SK-N-SH (cell line): ENCODE measurements around the gene ADPRH. TPM values are rescaled to one million over a fixed set of nuclear protein-coding genes. Genes with fewer than 3 reads are reported as not detected.

Experiments used
- CTCF ChIA-PET: fragments of 300-600, 350-600 bp; formaldehyde crosslinking; extraction: SDS; loops from one replicate; lab custom pipeline; 2021; lab: Yijun Ruan, JAX
- POLR2A ChIA-PET: fragments of 350-600 bp; sonication (Branson Sonifier 250); formaldehyde crosslinking; extraction: SDS; loops from one replicate; lab custom pipeline; 2020; ENCODE audit warnings: antibody characterized with exemption, inconsistent platforms; lab: Yijun Ruan, JAX
- DNase-seq: peaks from one replicate; pipeline ENCODE4 v3.0.0; 2012
- H2AFZ ChIP-seq: fragments of 200-600 bp; sonication (generic); 2 replicates; pipeline ENCODE4 v1.8.1; 2016; ENCODE audit warnings: antibody characterized with exemption, mild to moderate bottlenecking, low read depth
- H3F3A ChIP-seq: fragments of 200-600 bp; sonication (generic); replicated peaks from 2 replicates; pipeline ENCODE3; 2016; ENCODE audit warnings: antibody characterized with exemption, mild to moderate bottlenecking; ENCODE audit not compliant: insufficient read depth
- H3K27ac ChIP-seq, 2 experiments: fragments of 200-500 bp in 1 of 2; fragments of 200-600 bp in 1 of 2; sonication (Bioruptor generic) in 1 of 2; sonication (generic), shearing (Covaris generic) in 1 of 2; 2 replicates each; pipeline versions ENCODE4 v1.5.1 to v1.6.1; 2014 to 2016; ENCODE audit warnings: low read depth in 2 of 2, inconsistent platforms in 1 of 2, low read length in 1 of 2, mild to moderate bottlenecking in 1 of 2, mixed read lengths in 1 of 2
- H3K27me3 ChIP-seq: fragments of 200-600 bp; sonication (generic), shearing (Covaris generic); 2 replicates; pipeline ENCODE4 v1.6.1; 2016; ENCODE audit warnings: mixed run types; ENCODE audit not compliant: insufficient read depth
- H3K36me3 ChIP-seq, 2 experiments: fragments of 200-500 bp in 1 of 2; fragments of 200-600 bp in 1 of 2; sonication (Bioruptor generic) in 1 of 2; sonication (generic) in 1 of 2; replicated peaks in 1 of 2; 2 replicates each; pipeline versions ENCODE3 to v1.5.1; 2014 to 2016; ENCODE audit warnings: low read length in 1 of 2, mild to moderate bottlenecking in 1 of 2; ENCODE audit not compliant: insufficient read depth in 2 of 2, control insufficient read depth in 1 of 2
- H3K4me1 ChIP-seq, 2 experiments: fragments of 200-500 bp in 1 of 2; fragments of 200-600 bp in 1 of 2; sonication (Bioruptor generic) in 1 of 2; sonication (generic), shearing (Covaris generic) in 1 of 2; 2 replicates each; pipeline versions ENCODE4 v1.5.1 to v1.6.1; 2014 to 2016; ENCODE audit warnings: low read depth in 1 of 2, low read length in 1 of 2, mixed run types in 1 of 2; ENCODE audit not compliant: insufficient read depth in 2 of 2, control insufficient read depth in 1 of 2
- H3K4me2 ChIP-seq: fragments of 200-600 bp; sonication (generic), shearing (Covaris generic); 2 replicates; pipeline ENCODE4 v1.6.1; 2017; ENCODE audit warnings: mixed run types
- H3K4me3 ChIP-seq, 2 experiments: fragments of 200-500 bp in 1 of 2; fragments of 200-600 bp in 1 of 2; sonication (Bioruptor generic) in 1 of 2; sonication (generic), shearing (Covaris generic) in 1 of 2; 2 replicates each; pipeline versions ENCODE4 v1.5.1 to v1.8.1; 2014 to 2016; ENCODE audit warnings: low read depth in 2 of 2, inconsistent platforms in 1 of 2, low read length in 1 of 2, mild to moderate bottlenecking in 1 of 2, mixed read lengths in 1 of 2, moderate library complexity in 1 of 2
- H3K79me2 ChIP-seq: fragments of 200-600 bp; sonication (generic); 2 replicates; pipeline ENCODE4 v1.8.1; 2017; ENCODE audit warnings: mild to moderate bottlenecking; ENCODE audit not compliant: insufficient read depth
- H3K9ac ChIP-seq: fragments of 200-600 bp; sonication (generic); 2 replicates; pipeline ENCODE4 v1.6.1; 2017; ENCODE audit warnings: mixed run types
- H3K9me2 ChIP-seq: fragments of 200-600 bp; sonication (generic); 2 replicates; pipeline ENCODE4 v1.6.1; 2017; ENCODE audit warnings: mixed run types
- H3K9me3 ChIP-seq: fragments of 200-600 bp; sonication (generic); 2 replicates; pipeline ENCODE4 v1.6.1; 2017; ENCODE audit warnings: mixed run types, mild to moderate bottlenecking, moderate library complexity
- H4K20me1 ChIP-seq: fragments of 200-600 bp; sonication (generic); 2 replicates; pipeline ENCODE4 v1.6.1; 2017; ENCODE audit warnings: mild to moderate bottlenecking, mixed run types; ENCODE audit not compliant: insufficient read depth
- CTCF ChIP-seq: fragments of 200-600 bp; sonication (generic); IDR thresholded peaks from 2 replicates; pipeline ENCODE4 v1.6.1; 2017; ENCODE audit warnings: antibody characterized with exemption, mild to moderate bottlenecking, moderate library complexity
- EP300 ChIP-seq, 2 experiments: IDR thresholded peaks; 2 replicates each; pipeline versions ENCODE4 v1.4.0 to v1.6.1; 2012; ENCODE audit warnings: borderline replicate concordance in 1 of 2, low read depth in 1 of 2, low read length in 1 of 2
- EZH2phosphoT487 ChIP-seq: fragments of 200-600 bp; sonication (generic); IDR thresholded peaks from 2 replicates; pipeline ENCODE4 v1.6.1; 2017; ENCODE audit warnings: low read depth, mixed run types, mild to moderate bottlenecking, antibody characterized with exemption, moderate library complexity, borderline replicate concordance
- GABPA ChIP-seq: IDR thresholded peaks from 2 replicates; pipeline ENCODE4 v1.4.0; 2012; ENCODE audit warnings: low read depth, mild to moderate bottlenecking
- JUND ChIP-seq: IDR thresholded peaks from 2 replicates; pipeline ENCODE4 v1.4.0; 2012
- MEF2A ChIP-seq: IDR thresholded peaks from 2 replicates; pipeline ENCODE4 v1.4.0; 2012; ENCODE audit warnings: low read depth, borderline replicate concordance
- MXI1 ChIP-seq: IDR thresholded peaks from 2 replicates; pipeline ENCODE4 v1.6.1; 2012; ENCODE audit warnings: mild to moderate bottlenecking, low read depth, low read length, improper control_type of control experiment
- PBX3 ChIP-seq: IDR thresholded peaks from 2 replicates; pipeline ENCODE4; 2012
- RAD21 ChIP-seq: IDR thresholded peaks from 2 replicates; pipeline ENCODE4 v1.6.1; 2012; ENCODE audit warnings: mild to moderate bottlenecking, low read length
- REST ChIP-seq: IDR thresholded peaks from 2 replicates; pipeline ENCODE4 v1.6.1; 2012; ENCODE audit warnings: mild to moderate bottlenecking, low read depth, low read length, moderate library complexity
- RFX5 ChIP-seq: IDR thresholded peaks from 2 replicates; pipeline ENCODE4 v1.6.1; 2012; ENCODE audit warnings: mild to moderate bottlenecking, improper control_type of control experiment, low read length
- RXRA ChIP-seq: IDR thresholded peaks from 2 replicates; pipeline ENCODE4 v1.4.0; 2012; ENCODE audit warnings: low read depth, mild to moderate bottlenecking, borderline replicate concordance
- SIN3A ChIP-seq: IDR thresholded peaks from 2 replicates; pipeline ENCODE4 v1.6.1; 2012; ENCODE audit warnings: low read depth, mild to moderate bottlenecking, low read length, moderate library complexity, borderline replicate concordance
- SMC3 ChIP-seq: IDR thresholded peaks from 2 replicates; pipeline ENCODE4 v1.6.1; 2012; ENCODE audit warnings: low read depth, low read length, improper control_type of control experiment
- TAF1 ChIP-seq: IDR thresholded peaks from 2 replicates; pipeline ENCODE4 v1.6.1; 2012; ENCODE audit warnings: low read depth, mild to moderate bottlenecking, low read length, moderate library complexity, borderline replicate concordance
- USF1 ChIP-seq: IDR thresholded peaks from 2 replicates; pipeline ENCODE4 v1.4.0; 2012; ENCODE audit warnings: low read depth, borderline replicate concordance
- USF2 ChIP-seq: fragments of 150-350 bp; IDR thresholded peaks from 2 replicates; pipeline ENCODE4 v1.6.1; 2017; ENCODE audit warnings: antibody characterized with exemption, low read length, low read depth, borderline replicate concordance
- YY1 ChIP-seq: IDR thresholded peaks from 2 replicates; pipeline ENCODE4 v1.4.0; 2012; ENCODE audit warnings: low read depth, mild to moderate bottlenecking
- WGBS: methylation state at CpG from one replicate; pipeline ENCODE4 v1.1.6; 2017; ENCODE audit warnings: low lambda C conversion rate; 5-methylcytosine and 5-hydroxymethylcytosine counted together
- polyA plus RNA-seq, 3 experiments: library from polyadenylated mRNA; depleted of rRNA; stranded (reverse); fragments of >200 nt; gene quantifications; 2 replicates each; pipeline ENCODE4 v1.2.3, GENCODE V29; 2012

Gene ADPRH
- polyA plus RNA-seq, 1 of the 3 experiments (the other 2 are of a cell fraction): not detected

GRCh38 chr3:119589102-119589773 lies 9.9 kb downstream of the ADPRH start:
- no peaks in the 10 kb centered on the region for H3K9me2 ChIP-seq
- H2AFZ ChIP-seq: no peak overlapping the region
- H3K4me3 ChIP-seq: no peak overlapping the region
- DNase-seq: no peak
- no peaks in the 10 kb centered on the region for H3K27me3 ChIP-seq
- no peaks in the 10 kb centered on the region for H3K79me2 ChIP-seq
- no peak overlapping the region for H3K4me2 ChIP-seq
- TF ChIP-seq EZH2phosphoT487: no peak
- no peak for TF ChIP-seq MEF2A
- TF ChIP-seq MXI1: no peak
- no peak for TF ChIP-seq TAF1
- TF ChIP-seq RFX5: no peak
- TF ChIP-seq RAD21: no peak
- TF ChIP-seq EP300 (IDR thresholded peaks at IDR 0.05; ENCODE audit: borderline replicate concordance in 1 of 2, low read depth in 1 of 2, low read length in 1 of 2): no peak
- TF ChIP-seq REST: no peak
- no peaks in the 10 kb centered on the region for H3K36me3 ChIP-seq
- H3K9ac ChIP-seq: no peak overlapping the region
- CTCF ChIA-PET: interaction anchor here (2.8 kb wide), 1 partner anchor 10 kb away, joined by 8 read pairs; no protein-coding TSS in a partner anchor
- no peaks in the 10 kb centered on the region for H3K9me3 ChIP-seq
- no peak overlapping the region for H3K27ac ChIP-seq
- H3F3A ChIP-seq: no peaks in the 10 kb centered on the region
- no peaks in the 10 kb centered on the region for H3K4me1 ChIP-seq
- H4K20me1 ChIP-seq: no peaks in the 10 kb centered on the region
- POLR2A ChIA-PET: no interaction called here
- WGBS: 52% methylated on average over 6 of the region's 6 CpGs

- H3K9me3 ChIP-seq: no peaks in the 10 kb centered on the region
- DNase-seq: no peak
- H3K9ac ChIP-seq: no peak overlapping the region
- POLR2A ChIA-PET: no interaction called here
- H3K9me2 ChIP-seq: no peaks in the 10 kb centered on the region
- no peaks in the 10 kb centered on the region for H3F3A ChIP-seq
- CTCF ChIA-PET: no interaction called here
- 100% methylated on average over 1 of the region's 1 CpG for whole genome bisulfite sequencing
- peaks cover 0 to 2% of the 10 kb centered on the region in 2 experiments; a peak in 1 of 4 replicates for H3K4me1 ChIP-seq
- no peak overlapping the region for H2AFZ ChIP-seq
- H3K4me3 ChIP-seq: no peak overlapping the region
- H3K36me3 ChIP-seq: no peaks in the 10 kb centered on the region
- no peaks in the 10 kb centered on the region for H3K79me2 ChIP-seq
- no peak overlapping the region for H3K4me2 ChIP-seq
- H4K20me1 ChIP-seq: no peaks in the 10 kb centered on the region
- H3K27me3 ChIP-seq: no peaks in the 10 kb centered on the region
- no peak overlapping the region for H3K27ac ChIP-seq
- TF ChIP-seq MEF2A (no peak), RAD21 (no peak), CTCF (no peak), JUND (no peak), GABPA (no peak), USF2 (no peak), PBX3 (no peak), SIN3A (no peak), USF1 (no peak), SMC3 (no peak), EP300 (IDR thresholded peaks at IDR 0.05; ENCODE audit: borderline replicate concordance in 1 of 2, low read depth in 1 of 2, low read length in 1 of 2) (no peak), EZH2phosphoT487 (no peak), YY1 (no peak), RXRA (no peak)
Observed at GRCh38 chr3:119590706-119591105, 11.4 kb downstream of the ADPRH start.
